H9 (cell line): ENCODE results near the gene PLD3. TPM values are rescaled to one million over a fixed set of nuclear protein-coding genes. Genes with fewer than 3 reads are reported as not detected.

Experiments used
- DNase-seq: peaks from one replicate; pipeline ENCODE4 v3.0.0-alpha.2; 2017
- H2AFZ ChIP-seq: one replicate; pipeline ENCODE4 v1.6.1; 2013; ENCODE audit warnings: mild to moderate bottlenecking, low read length, control low read depth, moderate library complexity
- H2AK5ac ChIP-seq: 2 replicates; pipeline ENCODE4 v1.6.1; 2013; ENCODE audit warnings: low read length, control low read depth, mixed read lengths; ENCODE audit not compliant: insufficient read length
- H2BK120ac ChIP-seq: one replicate; pipeline ENCODE4 v1.6.1; 2013; ENCODE audit warnings: low read depth, mild to moderate bottlenecking, low read length, control low read depth, inconsistent platforms; ENCODE audit not compliant: poor library complexity, severe bottlenecking
- H2BK12ac ChIP-seq: 2 replicates; pipeline ENCODE4 v1.6.1; 2013; ENCODE audit warnings: low read length, control low read depth, mixed read lengths, low read depth; ENCODE audit not compliant: insufficient read length
- H2BK15ac ChIP-seq: 2 replicates; pipeline ENCODE4 v1.6.1; 2013; ENCODE audit warnings: low read depth, low read length, control low read depth
- H2BK20ac ChIP-seq: one replicate; pipeline ENCODE4 v1.6.1; 2013; ENCODE audit warnings: low read depth, mild to moderate bottlenecking, low read length, control low read depth, inconsistent platforms; ENCODE audit not compliant: poor library complexity, severe bottlenecking
- H2BK5ac ChIP-seq: 2 replicates; pipeline ENCODE4 v1.6.1; 2013; ENCODE audit warnings: low read length, control low read depth, mixed read lengths; ENCODE audit not compliant: insufficient read length
- H3K14ac ChIP-seq: 2 replicates; pipeline ENCODE4 v1.6.1; 2013; ENCODE audit warnings: low read length, control low read depth; ENCODE audit not compliant: insufficient read depth
- H3K18ac ChIP-seq: 2 replicates; pipeline ENCODE4 v1.6.1; 2013; ENCODE audit warnings: low read depth, mild to moderate bottlenecking, mixed read lengths, low read length, control low read depth; ENCODE audit not compliant: insufficient read length
- H3K23ac ChIP-seq: 2 replicates; pipeline ENCODE4 v1.6.1; 2013; ENCODE audit warnings: low read length, control low read depth, mixed read lengths, low read depth; ENCODE audit not compliant: insufficient read length
- H3K23me2 ChIP-seq: 2 replicates; pipeline ENCODE4 v1.6.1; 2013; ENCODE audit warnings: low read depth, mild to moderate bottlenecking, mixed read lengths, low read length, control low read depth; ENCODE audit not compliant: insufficient read length, poor library complexity, severe bottlenecking
- H3K27ac ChIP-seq: 2 replicates; pipeline ENCODE4 v1.5.1; 2013; ENCODE audit warnings: low read length, control low read depth, mixed read lengths, low read depth; ENCODE audit not compliant: insufficient read length
- H3K27me3 ChIP-seq: 2 replicates; pipeline ENCODE4 v1.6.1; 2013; ENCODE audit warnings: low read length, control low read depth, inconsistent platforms; ENCODE audit not compliant: insufficient read depth
- H3K4ac ChIP-seq: 2 replicates; pipeline ENCODE4 v1.6.1; 2013; ENCODE audit warnings: low read depth, mild to moderate bottlenecking, control low read depth, inconsistent platforms, low read length, moderate library complexity
- H3K4me1 ChIP-seq: 2 replicates; pipeline ENCODE4 v1.6.1; 2013; ENCODE audit warnings: low read length, control low read depth, inconsistent platforms; ENCODE audit not compliant: insufficient read depth
- H3K4me2 ChIP-seq: 2 replicates; pipeline ENCODE4 v1.6.1; 2013; ENCODE audit warnings: low read length, control low read depth, mixed read lengths; ENCODE audit not compliant: insufficient read length, insufficient read depth
- H3K56ac ChIP-seq: 2 replicates; pipeline ENCODE4 v1.6.1; 2013; ENCODE audit warnings: low read depth, mild to moderate bottlenecking, mixed read lengths, low read length, control low read depth; ENCODE audit not compliant: insufficient read length
- H3K79me1 ChIP-seq: 2 replicates; pipeline ENCODE4 v1.6.1; 2013; ENCODE audit warnings: low read depth, mild to moderate bottlenecking, moderate library complexity, low read length, control low read depth, inconsistent platforms; ENCODE audit not compliant: insufficient read depth, poor library complexity, severe bottlenecking
- H3K79me2 ChIP-seq: 2 replicates; pipeline ENCODE4 v1.6.1; 2013; ENCODE audit warnings: low read length, control low read depth, inconsistent platforms; ENCODE audit not compliant: insufficient read depth
- H3K9ac ChIP-seq: 2 replicates; pipeline ENCODE4 v1.6.1; 2013; ENCODE audit warnings: low read length, control low read depth, mixed read lengths; ENCODE audit not compliant: insufficient read length; ENCODE audit errors: extremely low read depth
- H3K9me3 ChIP-seq: one replicate; pipeline ENCODE4 v1.6.1; 2013; ENCODE audit warnings: low read depth, low read length, inconsistent platforms; ENCODE audit not compliant: control insufficient read depth
- H3T11ph ChIP-seq: one replicate; pipeline ENCODE4 v1.6.1; 2013; ENCODE audit warnings: mild to moderate bottlenecking, low read length, control low read depth, inconsistent platforms
- H4K20me1 ChIP-seq: one replicate; pipeline ENCODE4 v1.6.1; 2013; ENCODE audit not compliant: control insufficient read depth, insufficient read length, insufficient read depth
- H4K5ac ChIP-seq: 2 replicates; pipeline ENCODE4 v1.6.1; 2013; ENCODE audit warnings: low read depth, mild to moderate bottlenecking, mixed read lengths, low read length, control low read depth; ENCODE audit not compliant: insufficient read length
- H4K8ac ChIP-seq: replicated peaks from 2 replicates; pipeline ENCODE4 v1.6.1; 2013; ENCODE audit warnings: low read length, control low read depth, mixed read lengths, low read depth; ENCODE audit not compliant: insufficient read length
- H4K91ac ChIP-seq: 2 replicates; pipeline ENCODE4 v1.6.1; 2013; ENCODE audit warnings: low read depth, mild to moderate bottlenecking, moderate library complexity, mixed read lengths, low read length, control low read depth; ENCODE audit not compliant: insufficient read length
- H3K27ac Mint-ChIP-seq, 3 experiments: 2 replicates in 2 of 3; 3 replicates in 1 of 3; pipeline ENCODE4 v1.8.0; 2020 to 2021; ENCODE audit warnings: mixed read lengths in 3 of 3, mild to moderate bottlenecking in 1 of 3, moderate library complexity in 1 of 3
- H3K27me3 Mint-ChIP-seq: 2 replicates; pipeline ENCODE4 v1.8.0; 2021; ENCODE audit warnings: low read depth, mild to moderate bottlenecking, moderate library complexity, mixed read lengths
- H3K36me3 Mint-ChIP-seq, 3 experiments: 2 replicates in 2 of 3; 3 replicates in 1 of 3; pipeline ENCODE4 v1.8.0; 2020 to 2021; ENCODE audit warnings: low read depth in 3 of 3, mixed read lengths in 3 of 3; ENCODE audit not compliant: insufficient read depth in 1 of 3
- H3K4me1 Mint-ChIP-seq, 2 experiments: 2 replicates each; pipeline ENCODE4 v1.8.0; 2020; ENCODE audit warnings: mixed read lengths in 2 of 2
- H3K4me3 Mint-ChIP-seq, 2 experiments: 2 replicates in 1 of 2; 3 replicates in 1 of 2; pipeline ENCODE4 v1.8.0; 2020 to 2021; ENCODE audit warnings: mild to moderate bottlenecking in 2 of 2, mixed read lengths in 2 of 2, moderate library complexity in 1 of 2
- H3K9me3 Mint-ChIP-seq, 2 experiments: 2 replicates in 1 of 2; 3 replicates in 1 of 2; pipeline ENCODE4 v1.8.0; 2020; ENCODE audit warnings: mild to moderate bottlenecking in 2 of 2, mixed read lengths in 2 of 2, moderate library complexity in 1 of 2
- WGBS: extraction: QIAGEN DNeasy Blood & Tissue Kit; methylation state at CpG from one replicate; pipeline ENCODE4 v1.1.7; 2013; ENCODE audit warnings: missing lambda C conversion rate, low lambda C conversion rate, mixed read lengths; ENCODE audit not compliant: insufficient read length; ENCODE audit errors: extremely low coverage; 5-methylcytosine and 5-hydroxymethylcytosine counted together
- total RNA-seq: library from RNA; stranded (reverse); gene quantifications from 2 replicates; pipeline ENCODE4 v1.2.1, GENCODE V29; 2021
- TF ChIP-seq, protein P1 (sequence below): fragments of 200-600 bp; sonication (generic); conservative IDR thresholded peaks from 3 replicates; pipeline ENCODE4 v1.8.0; 2021; ENCODE audit warnings: antibody characterized with exemption, mild to moderate bottlenecking

Gene PLD3
- total RNA-seq, 1 experiment from 2014 or later, result 194 TPM

DNA sequence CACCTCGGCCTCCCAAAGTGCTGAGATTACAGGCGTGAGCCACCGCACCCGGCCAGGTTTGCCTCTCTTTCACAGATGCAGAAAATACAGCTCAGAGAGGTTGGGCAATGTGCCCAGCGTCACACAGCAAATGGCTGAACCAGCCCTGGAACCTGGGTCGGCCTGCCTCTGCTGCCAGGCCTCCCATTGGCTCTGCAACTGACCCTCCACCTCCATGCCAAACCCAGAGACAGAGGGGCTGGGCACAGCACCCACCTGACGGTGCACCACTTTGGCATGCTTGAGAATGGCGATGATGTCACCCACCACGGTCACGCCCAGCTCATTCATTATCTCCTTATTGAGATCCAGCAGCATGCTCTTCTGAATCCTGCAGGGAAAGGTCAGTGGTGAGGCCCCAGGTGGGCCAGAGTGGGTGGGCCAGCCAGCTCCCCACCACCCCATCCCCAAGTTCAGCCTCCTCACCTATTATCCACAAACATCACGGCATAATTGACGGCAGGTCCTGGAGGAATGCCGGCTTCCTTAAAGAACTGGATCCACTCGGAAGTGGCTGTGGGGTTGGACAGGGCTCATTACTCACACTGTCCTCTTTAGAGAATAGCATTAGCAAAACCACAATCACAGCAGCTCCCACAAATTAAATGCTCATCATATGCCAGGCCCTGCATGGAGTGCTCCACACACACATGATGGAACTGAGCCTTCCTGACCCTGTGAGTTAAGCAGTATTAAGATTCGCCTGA is 12.5 kb upstream of the PLD3 start:
- no CpG with 5 or more reads among the region's 15 CpGs for WGBS
- Histone ChIP-seq H2BK12ac (no peak overlapping the region), H3K9me3 (no peaks in the 10 kb centered on the region), H3K4me2 (no peak overlapping the region), H3K4ac (no peak overlapping the region), H3K18ac (no peak overlapping the region), H2BK20ac (no peak overlapping the region), H3K79me2 (no peaks in the 10 kb centered on the region; the same call in 1 of the 2 replicates), H3K23me2 (no peaks in the 10 kb centered on the region), H2BK5ac (no peak overlapping the region), H3K79me1 (no peaks in the 10 kb centered on the region), H4K5ac (no peak overlapping the region), H3K23ac (no peak overlapping the region), H3K9ac (no peak overlapping the region), H4K91ac (no peak overlapping the region), H3K27me3 (no peaks in the 10 kb centered on the region), H3K27ac (no peak overlapping the region), H2AK5ac (no peak overlapping the region), H4K8ac (no peak overlapping the region), H3K56ac (no peak overlapping the region), H3K4me1 (no peaks in the 10 kb centered on the region), H2BK120ac (no peak overlapping the region), H2BK15ac (no peak overlapping the region), H3K14ac (no peak overlapping the region), H3T11ph (no peak overlapping the region), H4K20me1 (no peaks in the 10 kb centered on the region), H2AFZ (no peak overlapping the region)
- Mint-ChIP-seq H3K9me3 (no peaks in the 10 kb centered on the region), H3K4me1 (no peaks in the 10 kb centered on the region), H3K27me3 (no peaks in the 10 kb centered on the region), H3K27ac (peak overlapping the region in 1 of 3 experiments; percentile 49; a peak in 2 of 7 replicates), H3K36me3 (peaks cover 12 to 43% (median 39%) of the 10 kb centered on the region in 3 experiments; a peak in 6 of 7 replicates), H3K4me3 (no peak overlapping the region)
- no peak for DNase-seq
- TF ChIP-seq, protein P1, sequence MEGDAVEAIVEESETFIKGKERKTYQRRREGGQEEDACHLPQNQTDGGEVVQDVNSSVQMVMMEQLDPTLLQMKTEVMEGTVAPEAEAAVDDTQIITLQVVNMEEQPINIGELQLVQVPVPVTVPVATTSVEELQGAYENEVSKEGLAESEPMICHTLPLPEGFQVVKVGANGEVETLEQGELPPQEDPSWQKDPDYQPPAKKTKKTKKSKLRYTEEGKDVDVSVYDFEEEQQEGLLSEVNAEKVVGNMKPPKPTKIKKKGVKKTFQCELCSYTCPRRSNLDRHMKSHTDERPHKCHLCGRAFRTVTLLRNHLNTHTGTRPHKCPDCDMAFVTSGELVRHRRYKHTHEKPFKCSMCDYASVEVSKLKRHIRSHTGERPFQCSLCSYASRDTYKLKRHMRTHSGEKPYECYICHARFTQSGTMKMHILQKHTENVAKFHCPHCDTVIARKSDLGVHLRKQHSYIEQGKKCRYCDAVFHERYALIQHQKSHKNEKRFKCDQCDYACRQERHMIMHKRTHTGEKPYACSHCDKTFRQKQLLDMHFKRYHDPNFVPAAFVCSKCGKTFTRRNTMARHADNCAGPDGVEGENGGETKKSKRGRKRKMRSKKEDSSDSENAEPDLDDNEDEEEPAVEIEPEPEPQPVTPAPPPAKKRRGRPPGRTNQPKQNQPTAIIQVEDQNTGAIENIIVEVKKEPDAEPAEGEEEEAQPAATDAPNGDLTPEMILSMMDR, result no peak
